Upper lobe of left lung (tissue), 4 donors: ENCODE data around the gene NBAS.

Experiments
- CTCF ChIP-seq, 6 experiments: fragments of 450-650 bp in 4 of 6; fragments of 200-600 bp in 2 of 6; sonication (generic) in 2 of 6; IDR thresholded peaks; one replicate each; pipeline ENCODE4 v1.5.1; 2016 to 2019; ENCODE audit warnings: antibody characterized with exemption in 6 of 6
- POLR2A ChIP-seq, 4 donors: fragments of 450-650 bp; IDR thresholded peaks; one replicate each; pipeline ENCODE4 v1.5.1; 2016 to 2017; ENCODE audit warnings: antibody characterized with exemption in 4 of 4, mild to moderate bottlenecking in 2 of 4

DNA sequence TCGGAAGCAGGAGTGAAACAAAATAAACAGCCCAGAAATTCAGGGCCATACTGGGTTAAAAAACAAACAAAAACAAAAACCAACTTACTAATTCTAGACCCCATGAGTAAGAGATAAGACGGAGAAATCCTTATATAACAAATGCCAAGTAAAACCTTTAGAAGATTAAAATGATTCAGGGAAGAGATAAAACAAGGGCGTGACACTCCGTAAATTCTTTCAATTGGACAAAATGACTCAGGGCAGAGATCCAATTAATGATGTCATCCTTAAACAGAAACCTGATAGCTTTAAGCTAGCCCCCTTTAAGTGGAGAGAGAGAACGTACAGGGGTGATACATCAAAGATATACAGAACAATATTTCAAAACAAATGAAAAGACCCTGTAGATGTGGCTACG lies 317.4 kb downstream of the NBAS start:
- no peak for TF ChIP-seq CTCF (IDR thresholded peaks at IDR 0.05)
- TF ChIP-seq POLR2A (IDR thresholded peaks at IDR 0.05) = no peak
